GM18858 (cell line): ENCODE data around the gene KCTD3.

ENCODE experiments used
- ATAC-seq: cut with Tn5 transposase; IDR thresholded peaks from one replicate; pipeline ENCODE4 v1.9.1; 2021; ENCODE audit not compliant: unreplicated experiment

Gene KCTD3

GRCh38 chr1:215650446-215651149, 83.5 kb downstream of the KCTD3 start:
- no peak for ATAC-seq

- ATAC-seq: no peak
Measured at GRCh38 chr1:215651867-215652266, 84.8 kb downstream of the KCTD3 start.

- no peak for ATAC-seq
Measured at GRCh38 chr1:215652371-215652770, 85.3 kb downstream of the KCTD3 start.

GRCh38 chr1:215657047-215657446, 89.9 kb downstream of the KCTD3 start:
- ATAC-seq: no peak

GRCh38 chr1:215660259-215660658, 93.2 kb downstream of the KCTD3 start:
- ATAC-seq: no peak

GRCh38 chr1:215661033-215661432, 93.9 kb downstream of the KCTD3 start:
- no peak for ATAC-seq

- no peak for ATAC-seq
Measured at GRCh38 chr1:215665215-215665614, 98.1 kb downstream of the KCTD3 start.

- no peak for ATAC-seq
Measured at GRCh38 chr1:215667761-215668160, 100.7 kb downstream of the KCTD3 start.

GRCh38 chr1:215669806-215670491, 102.8 kb downstream of the KCTD3 start:
- no peak for ATAC-seq
